ENCODE measurements around the gene ARHGAP45.
A peak's percentile ranks its signal among the peaks of the same experiment; 100 is the strongest.

The ARHGAP45 gene

DNA sequence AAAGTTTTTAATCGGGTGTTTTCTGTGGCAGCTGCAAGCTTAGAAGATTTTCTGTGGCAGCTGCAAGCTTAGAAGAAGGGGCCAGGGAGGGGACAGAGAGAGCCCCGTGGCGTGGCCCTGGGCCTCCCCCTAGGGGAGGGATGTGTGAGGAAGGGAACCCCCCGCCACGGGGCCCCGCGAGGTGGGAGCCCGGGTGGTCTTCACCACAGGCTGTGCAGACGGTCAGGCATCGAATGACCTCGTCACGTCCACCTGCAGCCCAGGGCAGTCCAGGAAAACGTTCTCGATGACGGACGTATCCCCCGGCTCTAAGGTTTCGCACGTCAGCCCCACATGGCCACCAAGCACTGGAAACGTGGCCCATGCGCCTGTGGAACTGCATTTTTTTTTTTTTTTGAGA lies 19.6 kb downstream of the ARHGAP45 start:
- no peak for DNase-seq (ENCODE audit: low spot score)

DNA sequence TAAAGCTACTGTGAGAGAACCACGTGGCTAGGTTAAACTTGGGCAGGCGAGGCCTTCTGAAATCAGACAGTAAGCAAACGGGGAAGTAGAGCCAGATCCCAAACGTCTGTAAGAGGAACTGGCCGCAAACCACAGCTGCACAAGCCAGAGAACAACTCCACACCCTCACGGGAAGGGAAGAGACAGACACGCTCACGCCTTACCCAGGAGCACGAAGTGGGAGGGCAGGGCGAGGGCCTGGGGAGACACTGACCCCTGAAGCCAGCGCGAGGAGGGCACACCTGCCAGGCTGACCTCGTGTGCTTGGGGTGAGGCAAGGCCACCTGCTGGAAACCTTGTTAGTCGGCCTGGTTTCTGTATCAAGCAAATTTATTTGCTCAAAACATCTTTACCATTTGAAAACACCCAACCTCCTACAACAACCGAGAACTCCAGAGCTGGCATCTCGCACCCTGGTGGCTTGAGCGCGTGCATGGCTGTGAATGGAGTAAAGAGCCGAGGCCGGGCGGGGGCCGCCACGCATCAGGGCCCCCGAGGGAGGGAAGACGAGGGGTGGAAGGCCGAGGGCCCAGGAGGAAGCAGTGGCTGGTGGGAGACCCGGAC lies 20.9 kb downstream of the ARHGAP45 start:
- DNase-seq (ENCODE audit: low spot score), result no peak

DNA sequence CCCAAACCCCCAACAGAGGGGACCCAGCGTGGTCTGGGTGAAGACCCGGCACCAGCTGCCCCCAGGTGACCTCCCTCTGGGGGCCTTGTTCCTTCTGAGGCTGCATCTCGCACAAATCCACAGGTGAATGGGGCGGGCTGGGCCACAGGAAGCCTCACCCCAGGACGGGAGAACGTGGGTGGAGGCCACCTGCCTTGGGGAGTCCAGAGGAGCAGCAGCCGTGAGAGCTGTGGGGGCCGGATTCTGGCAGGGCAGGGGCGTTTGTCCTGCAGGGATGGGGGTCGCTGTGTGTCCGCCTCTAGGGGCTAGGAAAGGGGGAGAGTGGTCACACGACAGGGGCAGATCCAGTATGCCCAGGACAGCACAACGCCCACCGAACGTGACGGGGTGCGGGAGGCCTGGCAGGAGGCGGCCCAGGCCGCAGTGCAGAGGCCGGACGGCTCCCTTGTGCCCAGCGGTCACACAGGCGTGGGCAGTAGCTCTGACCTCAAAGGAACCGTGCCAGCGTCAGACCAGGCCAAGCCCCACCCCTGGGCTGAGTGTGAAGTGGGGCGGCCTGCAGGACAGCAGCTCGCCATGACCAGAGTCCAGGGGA lies 21.5 kb downstream of the ARHGAP45 start:
- no peak for DNase-seq (ENCODE audit: low spot score)

DNA sequence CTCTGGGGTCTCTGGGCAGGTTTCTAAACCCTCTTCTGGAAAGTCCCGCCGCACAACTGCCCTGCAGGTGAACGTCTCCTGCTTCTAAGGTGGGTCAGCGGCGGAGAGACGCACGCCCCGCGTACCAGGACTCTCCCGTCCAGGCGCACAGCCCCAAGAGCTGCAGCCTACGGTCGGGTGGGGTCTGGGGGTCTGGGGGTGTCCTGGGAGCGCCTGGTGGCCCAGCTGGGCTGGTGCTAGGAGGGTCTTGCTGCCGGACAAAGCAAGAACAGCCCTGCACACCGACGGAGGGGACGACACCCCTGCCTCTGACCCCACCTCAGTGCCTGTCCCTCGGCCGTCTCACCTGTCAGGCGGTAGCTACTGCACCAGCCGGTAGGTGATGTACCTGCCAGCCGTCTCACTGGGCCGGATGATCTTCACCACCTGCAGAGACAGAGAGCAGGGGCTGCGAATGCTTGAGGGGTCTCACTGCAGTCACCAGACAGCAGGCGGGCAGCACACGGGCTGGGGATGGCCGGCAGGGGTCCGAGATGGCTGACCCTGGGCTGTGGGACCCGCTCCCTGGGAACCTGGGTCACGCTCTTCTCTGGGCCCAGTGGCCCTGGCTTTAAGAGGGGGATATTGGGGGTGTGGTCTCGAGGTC lies 22.3 kb downstream of the ARHGAP45 start:
- no peak for DNase-seq (ENCODE audit: low spot score)

GRCh38 chr19:1089891-1090290 lies 22.9 kb downstream of the ARHGAP45 start:
- no peak for DNase-seq (ENCODE audit: low spot score)

DNA sequence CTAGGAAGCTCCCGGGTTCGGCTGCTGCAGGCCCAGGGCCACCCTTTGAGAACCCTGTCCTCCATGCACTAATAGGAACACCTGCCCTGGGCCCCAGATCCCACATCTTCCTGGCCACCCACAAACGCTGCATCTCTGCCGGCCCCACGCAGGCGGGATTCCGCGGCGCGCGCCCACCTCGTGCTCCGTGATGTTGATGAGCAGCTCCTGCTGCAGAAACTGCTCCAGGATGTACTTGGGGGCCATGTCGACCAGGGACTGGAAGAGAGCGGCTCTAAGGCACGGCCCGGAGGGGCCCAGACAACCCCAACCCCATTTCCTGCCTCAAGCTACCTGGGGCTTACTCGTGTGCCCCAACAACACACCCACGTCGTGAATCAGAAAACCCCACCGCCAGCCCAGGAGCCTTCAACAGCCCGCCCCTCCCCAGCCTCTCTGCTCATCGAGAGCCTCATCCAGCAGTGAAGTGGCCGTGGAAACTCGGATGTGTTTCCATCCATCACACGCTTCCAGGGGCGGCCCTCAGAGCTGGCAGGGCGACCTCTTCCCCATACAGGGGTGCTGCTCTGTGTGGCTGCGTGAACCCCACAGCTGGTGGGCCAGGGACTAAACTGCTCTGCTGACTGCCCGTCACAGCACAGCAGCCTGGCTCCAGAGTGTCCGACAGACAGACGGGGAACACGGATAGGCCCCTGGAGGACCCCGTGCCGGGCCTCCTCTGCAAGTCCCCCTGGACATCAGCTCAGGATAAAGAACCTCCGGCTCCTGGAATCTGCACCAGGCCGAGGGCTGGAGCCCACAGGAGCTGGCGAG lies 24.0 kb downstream of the ARHGAP45 start:
- no peak for DNase-seq (ENCODE audit: low spot score)

GRCh38 chr19:1091544-1092175 lies 24.7 kb downstream of the ARHGAP45 start:
- DNase-seq (ENCODE audit: low spot score), result no peak

- DNase-seq (ENCODE audit: low spot score), result no peak
Observed at GRCh38 chr19:1093330-1093729, 26.4 kb downstream of the ARHGAP45 start.

GRCh38 chr19:1093811-1094553 lies 27.0 kb downstream of the ARHGAP45 start:
- no peak for DNase-seq (ENCODE audit: low spot score)

- no peak for DNase-seq (ENCODE audit: low spot score)
Observed at GRCh38 chr19:1094655-1094977, 27.6 kb downstream of the ARHGAP45 start.

DNA sequence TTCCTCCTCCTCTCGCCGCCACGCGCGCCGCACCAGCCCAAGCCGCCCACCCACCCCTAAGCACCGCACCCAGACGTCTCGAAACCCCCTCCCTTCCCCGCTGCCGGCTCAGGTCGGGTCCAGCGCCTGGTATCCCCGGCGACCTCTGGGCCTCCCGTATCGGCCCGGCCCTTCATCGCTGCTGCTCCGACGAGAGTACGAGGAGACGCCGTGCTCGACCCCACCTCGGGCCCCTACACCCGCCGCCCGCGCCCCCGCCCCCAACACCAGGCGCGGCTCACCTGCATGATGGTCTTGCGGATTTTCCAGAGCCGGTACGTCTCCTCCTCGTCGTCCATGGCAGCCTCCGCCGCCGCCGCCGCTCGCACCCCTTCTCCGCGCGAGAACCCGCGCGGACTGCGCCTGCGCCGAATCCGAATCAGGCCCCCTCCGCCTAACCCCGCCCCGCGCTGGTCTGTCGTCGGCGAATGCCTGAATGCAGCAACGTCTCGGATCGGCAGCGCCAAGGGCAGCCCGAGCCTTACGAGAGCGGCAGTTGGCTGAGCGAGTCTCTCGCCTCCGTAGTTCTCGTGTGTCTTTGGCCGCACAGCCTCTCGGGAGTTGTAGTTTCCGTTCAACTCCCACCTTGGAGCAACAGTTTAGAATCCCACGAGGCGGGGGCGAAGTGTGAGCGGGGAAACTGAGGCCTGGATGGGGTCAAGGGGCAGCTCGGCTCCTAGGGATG lies 28.2 kb downstream of the ARHGAP45 start, which contains the start of gene POLR2E:
Gene POLR2E, minus strand, starts transcription at position 398 of the 724 bp plus-strand sequence. Its CDS starts 60 bp downstream, at position 338.
- peak; percentile 99 for DNase-seq (ENCODE audit: low spot score)

DNA sequence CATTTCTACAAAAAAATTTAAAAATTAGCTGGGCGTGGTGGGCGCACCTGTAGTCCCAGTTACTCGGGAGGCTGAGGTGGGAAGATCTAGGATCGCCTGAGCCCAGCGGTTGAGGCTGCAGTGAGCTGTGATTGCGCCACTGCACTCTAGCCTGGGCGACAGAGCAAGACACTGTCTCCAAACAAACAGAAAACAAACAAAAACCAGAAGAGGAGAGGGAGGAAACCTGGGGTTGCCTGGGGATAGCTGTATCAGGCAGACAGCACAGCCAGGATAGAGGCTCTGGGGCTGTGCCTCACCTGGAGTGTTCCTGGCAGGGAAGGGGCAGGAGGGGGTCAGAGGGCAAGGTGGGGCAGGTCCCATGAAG lies 30.8 kb downstream of the ARHGAP45 start:
- no peak for DNase-seq (ENCODE audit: low spot score)

DNA sequence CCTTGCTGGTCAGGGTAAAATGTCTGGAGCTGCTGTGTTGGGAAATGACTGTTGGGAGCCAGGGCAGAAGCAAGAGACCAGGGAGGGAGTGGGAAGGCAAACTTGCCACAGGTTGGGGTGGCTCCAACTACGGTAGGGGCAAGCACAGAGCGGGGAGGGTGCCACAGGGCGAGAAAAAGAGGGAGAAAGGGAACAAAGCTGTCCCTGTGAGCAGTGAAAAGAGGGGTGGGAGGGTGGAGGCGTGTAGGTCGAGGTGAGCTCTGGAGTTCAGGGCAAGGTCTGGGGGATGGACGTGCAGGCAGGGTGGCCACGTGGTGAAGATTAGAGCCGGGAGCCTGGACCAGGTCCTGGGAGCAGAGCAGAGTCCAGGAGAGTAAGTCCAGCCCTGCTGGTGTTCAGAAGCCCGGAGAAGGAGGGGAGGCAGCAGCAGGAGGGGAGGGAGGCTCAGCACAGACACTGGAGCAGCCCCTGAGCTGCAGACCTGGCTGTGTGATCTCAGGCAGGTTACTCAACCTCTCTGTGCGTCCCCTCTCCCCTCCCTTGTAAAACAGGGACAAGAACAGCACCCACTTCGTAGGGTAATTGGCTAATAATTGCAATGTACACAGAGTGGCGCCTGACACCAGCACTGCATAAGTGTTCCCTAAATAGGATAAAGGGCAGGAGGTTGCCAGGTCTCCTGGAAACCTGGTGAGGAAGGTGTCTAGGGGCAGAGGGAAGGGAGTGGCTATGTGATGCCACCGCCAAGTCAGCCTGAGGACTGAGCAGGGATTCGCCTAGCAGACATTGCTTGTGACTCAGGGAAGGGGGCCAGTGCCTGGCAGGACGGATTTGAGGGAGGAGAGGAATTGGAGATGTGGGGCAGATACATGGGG lies 31.4 kb downstream of the ARHGAP45 start:
- no peak for DNase-seq (ENCODE audit: low spot score)

DNA sequence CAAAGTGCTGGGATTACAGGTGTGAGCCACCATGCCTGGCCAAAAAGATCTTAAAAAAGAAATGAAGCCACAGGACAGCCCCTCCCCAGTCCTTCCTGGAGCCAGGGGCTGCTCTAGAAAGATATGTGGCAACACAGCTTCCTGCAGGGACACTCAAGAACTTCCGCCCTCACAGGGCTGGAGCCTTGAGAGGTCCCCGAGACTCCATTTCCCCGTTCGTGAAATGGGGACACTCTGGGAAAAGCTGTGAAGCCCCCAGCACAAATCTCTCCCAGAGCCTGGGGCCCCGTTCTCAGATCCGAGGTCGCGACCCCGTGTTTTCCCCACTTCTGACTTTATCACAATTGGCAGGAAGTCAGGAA lies 34.4 kb downstream of the ARHGAP45 start:
- no peak for DNase-seq (ENCODE audit: low spot score)

GRCh38 chr19:1102407-1103131 lies 35.6 kb downstream of the ARHGAP45 start:
- no peak for DNase-seq (ENCODE audit: low spot score)

GRCh38 chr19:1103132-1103707 lies 36.3 kb downstream of the ARHGAP45 start:
- DNase-seq (ENCODE audit: low spot score), result no peak

- DNase-seq (ENCODE audit: low spot score), result peak; percentile 99
Observed at GRCh38 chr19:1103708-1104310, 36.8 kb downstream of the ARHGAP45 start, which contains the start of gene GPX4. GPX4 (plus strand) TSS chr19:1103994; CDS start chr19:1104044, 50 bp downstream.

DNA sequence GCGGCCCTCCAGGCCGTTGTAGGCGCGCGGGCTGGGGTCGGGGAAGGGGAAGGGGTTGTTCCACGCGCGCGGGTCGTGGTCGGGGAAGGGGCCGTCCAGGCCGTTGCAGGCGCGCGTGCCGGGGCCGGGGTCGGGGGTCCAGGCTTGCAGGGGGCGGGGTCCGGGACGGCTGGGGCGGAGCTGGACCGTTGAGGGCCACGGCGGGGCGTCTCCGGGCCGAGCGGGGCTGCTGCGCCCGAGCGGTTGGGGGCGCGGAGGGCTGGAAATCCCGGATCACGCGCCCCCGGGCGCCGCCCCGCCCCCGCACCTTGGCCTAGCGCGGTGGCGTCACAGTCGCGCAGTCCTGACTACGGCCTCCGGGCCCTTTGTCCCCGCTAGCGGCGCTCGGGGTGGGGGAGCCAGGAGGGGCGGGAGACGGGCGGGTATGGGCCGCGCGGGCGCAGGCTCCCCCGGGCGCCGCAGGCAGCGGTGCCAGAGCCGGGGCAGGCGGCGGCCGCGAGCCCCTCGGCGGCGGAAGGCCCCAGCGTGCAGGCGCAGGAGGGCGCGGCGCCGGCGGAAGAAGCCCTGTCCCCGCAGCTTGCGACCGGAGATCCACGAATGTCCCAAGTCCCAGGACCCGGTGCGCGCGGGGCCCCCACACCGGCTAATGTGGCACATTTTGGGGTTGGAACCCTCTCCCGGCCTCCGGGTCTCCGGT lies 37.5 kb downstream of the ARHGAP45 start:
- DNase-seq (ENCODE audit: low spot score), result peak; percentile 54

Data from cerebellar cortex (tissue), 1 donor.